Prostate gland (tissue), 2 donors: ENCODE measurements around the gene CSF3.
"Not testable (repeated sequence)": the region's sequence is repeated elsewhere in the genome, so short reads cannot be mapped to it uniquely, and the experiment has no call there.

ENCODE experiments used
- POLR2A ChIP-seq: fragments of 450-650 bp; IDR thresholded peaks from one replicate; pipeline ENCODE4 v1.6.1; 2016; ENCODE audit warnings: antibody characterized with exemption, mild to moderate bottlenecking
- TF ChIP-seq, protein P1 (sequence below), 4 experiments: fragments of 200-600 bp in 2 of 4; fragments of 450-650 bp in 2 of 4; sonication (generic) in 2 of 4; IDR thresholded peaks; 1 replicate in 3 of 4; 2 replicates in 1 of 4; pipeline ENCODE4 v1.5.1; 2016 to 2019; ENCODE audit warnings: antibody characterized with exemption in 4 of 4, mild to moderate bottlenecking in 2 of 4, moderate library complexity in 2 of 4

DNA sequence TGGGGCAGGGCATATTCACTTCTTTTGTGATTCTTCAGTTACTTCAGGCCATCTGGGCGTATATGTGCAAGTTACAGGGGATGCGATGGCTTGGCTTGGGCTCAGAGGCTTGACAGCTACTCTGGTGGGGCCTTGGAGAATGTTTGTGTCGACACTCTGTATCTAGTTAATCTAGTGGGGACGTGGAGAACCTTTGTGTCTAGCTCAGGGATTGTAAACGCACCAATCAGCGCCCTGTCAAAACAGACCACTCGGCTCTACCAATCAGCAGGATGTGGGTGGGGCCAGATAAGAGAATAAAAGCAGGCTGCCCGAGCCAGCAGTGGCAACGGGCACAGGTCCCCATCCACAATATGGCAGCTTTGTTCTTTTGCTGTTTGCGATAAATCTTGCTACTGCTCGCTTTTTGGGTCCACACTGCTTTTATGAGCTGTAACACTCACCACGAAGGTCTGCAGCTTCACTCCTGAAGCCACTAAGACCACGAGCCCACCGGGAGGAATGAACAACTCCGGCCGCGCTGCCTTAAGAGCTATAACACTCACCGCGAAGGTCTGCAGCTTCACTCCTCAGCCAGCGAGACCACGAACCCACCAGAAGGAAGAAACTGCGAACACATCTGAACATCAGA, 3.1 kb upstream of the CSF3 start:
- TF ChIP-seq, protein P1, sequence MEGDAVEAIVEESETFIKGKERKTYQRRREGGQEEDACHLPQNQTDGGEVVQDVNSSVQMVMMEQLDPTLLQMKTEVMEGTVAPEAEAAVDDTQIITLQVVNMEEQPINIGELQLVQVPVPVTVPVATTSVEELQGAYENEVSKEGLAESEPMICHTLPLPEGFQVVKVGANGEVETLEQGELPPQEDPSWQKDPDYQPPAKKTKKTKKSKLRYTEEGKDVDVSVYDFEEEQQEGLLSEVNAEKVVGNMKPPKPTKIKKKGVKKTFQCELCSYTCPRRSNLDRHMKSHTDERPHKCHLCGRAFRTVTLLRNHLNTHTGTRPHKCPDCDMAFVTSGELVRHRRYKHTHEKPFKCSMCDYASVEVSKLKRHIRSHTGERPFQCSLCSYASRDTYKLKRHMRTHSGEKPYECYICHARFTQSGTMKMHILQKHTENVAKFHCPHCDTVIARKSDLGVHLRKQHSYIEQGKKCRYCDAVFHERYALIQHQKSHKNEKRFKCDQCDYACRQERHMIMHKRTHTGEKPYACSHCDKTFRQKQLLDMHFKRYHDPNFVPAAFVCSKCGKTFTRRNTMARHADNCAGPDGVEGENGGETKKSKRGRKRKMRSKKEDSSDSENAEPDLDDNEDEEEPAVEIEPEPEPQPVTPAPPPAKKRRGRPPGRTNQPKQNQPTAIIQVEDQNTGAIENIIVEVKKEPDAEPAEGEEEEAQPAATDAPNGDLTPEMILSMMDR (IDR thresholded peaks at IDR 0.05), result not testable (repeated sequence)
- TF ChIP-seq POLR2A, result not testable (repeated sequence)
